ENCODE measurements around the gene ABL2. TPM values are rescaled to one million over a fixed set of nuclear protein-coding genes. Genes with fewer than 3 reads are reported as not detected.
A peak's percentile ranks its signal among the peaks of the same experiment; 100 is the strongest.

Gene ABL2
- total and polyA plus RNA-seq, 4 donors, result 11.4 to 22.9 (median 12.6) TPM

GRCh38 chr1:179092896-179093461 lies 136.5 kb downstream of the ABL2 start:
- no peak overlapping the region for H3K27ac ChIP-seq (ENCODE audit: low read depth, low read length)

GRCh38 chr1:179091691-179092165 lies 137.7 kb downstream of the ABL2 start:
- peaks cover 80% of the 10 kb centered on the region for H3K36me3 ChIP-seq (ENCODE audit: control insufficient read depth, insufficient read depth, low read length)
- no peaks in the 10 kb centered on the region for H3K27me3 ChIP-seq (ENCODE audit: control insufficient read depth, insufficient read depth, low read length)
- DNase-seq (ENCODE audit: low read depth in 4 of 6, low spot score in 6 of 6), result no peak
- H3K4me3 ChIP-seq (ENCODE audit: low read depth, low read length), result no peak overlapping the region
- 56% methylated on average over 1 of the region's 5 CpGs for WGBS (ENCODE audit: insufficient coverage)
- peaks cover 4% of the 10 kb centered on the region for H3K4me1 ChIP-seq (ENCODE audit: control insufficient read depth, insufficient read depth, low read length)
- no peak overlapping the region for H3K27ac ChIP-seq (ENCODE audit: low read depth, low read length)
- H3K9me3 ChIP-seq (ENCODE audit: control insufficient read depth, insufficient read depth, low read length), result no peaks in the 10 kb centered on the region

More at GRCh38 chr1:179092896-179093461, 136.5 kb downstream of the ABL2 start:
- Histone ChIP-seq H3K9me3 (ENCODE audit: control insufficient read depth, insufficient read depth, low read length) (no peaks in the 10 kb centered on the region), H3K27me3 (ENCODE audit: control insufficient read depth, insufficient read depth, low read length) (no peaks in the 10 kb centered on the region), H3K4me3 (ENCODE audit: low read depth, low read length) (no peak overlapping the region), H3K36me3 (ENCODE audit: control insufficient read depth, insufficient read depth, low read length) (peaks cover 72% of the 10 kb centered on the region), H3K4me1 (ENCODE audit: control insufficient read depth, insufficient read depth, low read length) (peaks cover 4% of the 10 kb centered on the region)
- no peak for DNase-seq (ENCODE audit: low read depth in 4 of 6, low spot score in 6 of 6)
- WGBS (ENCODE audit: insufficient coverage), result 94% methylated on average over 9 of the region's 9 CpGs

- Histone ChIP-seq H3K9me3 (ENCODE audit: control insufficient read depth, insufficient read depth, low read length) (no peaks in the 10 kb centered on the region), H3K27me3 (ENCODE audit: control insufficient read depth, insufficient read depth, low read length) (no peaks in the 10 kb centered on the region), H3K4me1 (ENCODE audit: control insufficient read depth, insufficient read depth, low read length) (peaks cover 4% of the 10 kb centered on the region), H3K36me3 (ENCODE audit: control insufficient read depth, insufficient read depth, low read length) (peaks cover 82% of the 10 kb centered on the region), H3K27ac (ENCODE audit: low read depth, low read length) (no peak overlapping the region), H3K4me3 (ENCODE audit: low read depth, low read length) (no peak overlapping the region)
- 69% methylated on average over 4 of the region's 4 CpGs for WGBS (ENCODE audit: insufficient coverage)
- DNase-seq (ENCODE audit: low read depth in 4 of 6, low spot score in 6 of 6), result no peak
Observed at GRCh38 chr1:179090923-179091322, 138.6 kb downstream of the ABL2 start.

GRCh38 chr1:179090522-179090921 lies 139.0 kb downstream of the ABL2 start:
- H3K4me3 ChIP-seq (ENCODE audit: low read depth, low read length), result no peak overlapping the region
- H3K4me1 ChIP-seq (ENCODE audit: control insufficient read depth, insufficient read depth, low read length), result peaks cover 4% of the 10 kb centered on the region
- no peaks in the 10 kb centered on the region for H3K27me3 ChIP-seq (ENCODE audit: control insufficient read depth, insufficient read depth, low read length)
- 67% methylated on average over 4 of the region's 8 CpGs for WGBS (ENCODE audit: insufficient coverage)
- no peaks in the 10 kb centered on the region for H3K9me3 ChIP-seq (ENCODE audit: control insufficient read depth, insufficient read depth, low read length)
- peaks cover 82% of the 10 kb centered on the region for H3K36me3 ChIP-seq (ENCODE audit: control insufficient read depth, insufficient read depth, low read length)
- no peak overlapping the region for H3K27ac ChIP-seq (ENCODE audit: low read depth, low read length)
- peak in 1 of 6 donors; percentile 29 for DNase-seq (ENCODE audit: low read depth in 4 of 6, low spot score in 6 of 6)

GRCh38 chr1:179089827-179090482 lies 139.5 kb downstream of the ABL2 start:
- H3K4me1 ChIP-seq (ENCODE audit: control insufficient read depth, insufficient read depth, low read length), result peaks cover 4% of the 10 kb centered on the region
- H3K4me3 ChIP-seq (ENCODE audit: low read depth, low read length), result no peak overlapping the region
- H3K27ac ChIP-seq (ENCODE audit: low read depth, low read length), result no peak overlapping the region
- H3K9me3 ChIP-seq (ENCODE audit: control insufficient read depth, insufficient read depth, low read length), result no peaks in the 10 kb centered on the region
- WGBS (ENCODE audit: insufficient coverage), result 96% methylated on average over 7 of the region's 16 CpGs
- H3K27me3 ChIP-seq (ENCODE audit: control insufficient read depth, insufficient read depth, low read length), result no peaks in the 10 kb centered on the region
- H3K36me3 ChIP-seq (ENCODE audit: control insufficient read depth, insufficient read depth, low read length), result peaks cover 83% of the 10 kb centered on the region
- no peak for DNase-seq (ENCODE audit: low read depth in 4 of 6, low spot score in 6 of 6)

GRCh38 chr1:179087665-179088064 lies 141.8 kb downstream of the ABL2 start:
- no peaks in the 10 kb centered on the region for H3K9me3 ChIP-seq (ENCODE audit: control insufficient read depth, insufficient read depth, low read length)
- no peak overlapping the region for H3K4me3 ChIP-seq (ENCODE audit: low read depth, low read length)
- H3K27me3 ChIP-seq (ENCODE audit: control insufficient read depth, insufficient read depth, low read length), result no peaks in the 10 kb centered on the region
- peaks cover 14% of the 10 kb centered on the region for H3K4me1 ChIP-seq (ENCODE audit: control insufficient read depth, insufficient read depth, low read length)
- WGBS (ENCODE audit: insufficient coverage), result 55% methylated on average over 10 of the region's 11 CpGs
- peaks cover 65% of the 10 kb centered on the region for H3K36me3 ChIP-seq (ENCODE audit: control insufficient read depth, insufficient read depth, low read length)
- H3K27ac ChIP-seq (ENCODE audit: low read depth, low read length), result no peak overlapping the region
- no peak for DNase-seq (ENCODE audit: low read depth in 4 of 6, low spot score in 6 of 6)

- WGBS (ENCODE audit: insufficient coverage), result 71% methylated on average over 1 of the region's 8 CpGs
Observed at GRCh38 chr1:179083533-179083932, 145.9 kb downstream of the ABL2 start.

GRCh38 chr1:179082999-179083335 lies 146.5 kb downstream of the ABL2 start:
- Histone ChIP-seq H3K27ac (ENCODE audit: low read depth, low read length) (no peak overlapping the region), H3K9me3 (ENCODE audit: control insufficient read depth, insufficient read depth, low read length) (no peaks in the 10 kb centered on the region), H3K4me3 (ENCODE audit: low read depth, low read length) (peak overlapping the region; percentile 73), H3K36me3 (ENCODE audit: control insufficient read depth, insufficient read depth, low read length) (peaks cover 26% of the 10 kb centered on the region), H3K27me3 (ENCODE audit: control insufficient read depth, insufficient read depth, low read length) (no peaks in the 10 kb centered on the region), H3K4me1 (ENCODE audit: control insufficient read depth, insufficient read depth, low read length) (peaks cover 20% of the 10 kb centered on the region)
- DNase-seq (ENCODE audit: low read depth in 4 of 6, low spot score in 6 of 6), result no peak
- WGBS (ENCODE audit: insufficient coverage), result 0% methylated on average over 1 of the region's 3 CpGs

More at GRCh38 chr1:179083533-179083932, 145.9 kb downstream of the ABL2 start:
- Histone ChIP-seq H3K36me3 (ENCODE audit: control insufficient read depth, insufficient read depth, low read length) (peaks cover 30% of the 10 kb centered on the region), H3K4me3 (ENCODE audit: low read depth, low read length) (no peak overlapping the region), H3K4me1 (ENCODE audit: control insufficient read depth, insufficient read depth, low read length) (peaks cover 20% of the 10 kb centered on the region), H3K27ac (ENCODE audit: low read depth, low read length) (no peak overlapping the region), H3K9me3 (ENCODE audit: control insufficient read depth, insufficient read depth, low read length) (no peaks in the 10 kb centered on the region), H3K27me3 (ENCODE audit: control insufficient read depth, insufficient read depth, low read length) (no peaks in the 10 kb centered on the region)
- DNase-seq (ENCODE audit: low read depth in 4 of 6, low spot score in 6 of 6), result no peak

- DNase-seq (ENCODE audit: low read depth in 4 of 6, low spot score in 6 of 6), result peak in 4 of 6 donors; percentile 5 to 63 (median 46)
- no peaks in the 10 kb centered on the region for H3K9me3 ChIP-seq (ENCODE audit: control insufficient read depth, insufficient read depth, low read length)
- no peaks in the 10 kb centered on the region for H3K27me3 ChIP-seq (ENCODE audit: control insufficient read depth, insufficient read depth, low read length)
- H3K4me1 ChIP-seq (ENCODE audit: control insufficient read depth, insufficient read depth, low read length), result peaks cover 20% of the 10 kb centered on the region
- 0% methylated on average over 51 of the region's 52 CpGs for WGBS (ENCODE audit: insufficient coverage)
- peak overlapping the region; percentile 73 for H3K4me3 ChIP-seq (ENCODE audit: low read depth, low read length)
- peaks cover 21% of the 10 kb centered on the region for H3K36me3 ChIP-seq (ENCODE audit: control insufficient read depth, insufficient read depth, low read length)
- no peak overlapping the region for H3K27ac ChIP-seq (ENCODE audit: low read depth, low read length)
Observed at GRCh38 chr1:179082333-179082998, 147.0 kb downstream of the ABL2 start.

All from spinal cord (tissue), 10 donors.